GM18499 (cell line): ENCODE results near the gene B3GNT3.
"Not testable (repeated sequence)": the region's sequence is repeated elsewhere in the genome, so short reads cannot be mapped to it uniquely, and the experiment has no call there.

ENCODE experiments used
- ATAC-seq: cut with Tn5 transposase; IDR thresholded peaks from one replicate; pipeline ENCODE4 v1.9.1; 2021; ENCODE audit warnings: moderate number of reproducible peaks; ENCODE audit not compliant: insufficient read depth, unreplicated experiment

Gene B3GNT3

DNA sequence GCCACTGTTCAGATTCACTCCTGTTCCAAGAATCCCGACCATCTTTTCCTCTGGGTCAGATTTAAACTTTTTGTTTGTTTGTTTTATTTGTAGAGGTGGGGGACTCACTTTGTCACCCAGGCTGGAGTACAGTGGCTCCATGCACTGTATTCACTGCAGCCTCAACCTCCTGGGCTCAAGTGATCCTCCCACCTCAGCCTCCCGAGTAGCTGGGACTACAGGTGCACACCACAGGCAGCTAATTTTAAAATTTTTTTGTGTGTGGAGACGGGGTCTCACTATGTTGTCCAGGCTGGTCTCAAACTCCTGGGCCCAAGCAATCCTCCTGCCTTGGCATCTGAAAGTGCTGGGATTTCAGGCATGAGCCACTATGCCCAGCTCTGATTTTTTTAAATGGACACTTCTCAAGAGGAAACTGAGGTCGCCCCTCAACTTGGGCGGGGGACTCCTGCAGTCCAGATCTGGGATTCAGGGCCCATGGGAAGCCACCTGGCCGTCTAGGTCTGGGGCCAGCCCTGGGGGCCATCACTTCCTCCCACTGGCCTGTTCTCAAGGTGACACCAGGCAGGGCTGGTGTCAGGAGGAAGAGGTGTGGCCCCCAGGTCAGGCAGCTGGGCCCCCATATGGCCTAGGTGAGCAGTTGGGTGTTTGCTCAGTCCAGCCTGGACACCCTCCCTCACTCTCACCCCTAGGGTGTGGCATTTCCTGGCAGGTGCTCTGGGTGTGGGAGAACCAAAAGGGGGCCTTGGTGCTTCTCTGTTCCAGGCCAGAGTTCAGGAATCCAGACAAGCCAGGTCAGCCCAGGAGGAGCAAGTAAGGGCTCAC, 1.3 kb downstream of the B3GNT3 start:
- no peak for ATAC-seq

DNA sequence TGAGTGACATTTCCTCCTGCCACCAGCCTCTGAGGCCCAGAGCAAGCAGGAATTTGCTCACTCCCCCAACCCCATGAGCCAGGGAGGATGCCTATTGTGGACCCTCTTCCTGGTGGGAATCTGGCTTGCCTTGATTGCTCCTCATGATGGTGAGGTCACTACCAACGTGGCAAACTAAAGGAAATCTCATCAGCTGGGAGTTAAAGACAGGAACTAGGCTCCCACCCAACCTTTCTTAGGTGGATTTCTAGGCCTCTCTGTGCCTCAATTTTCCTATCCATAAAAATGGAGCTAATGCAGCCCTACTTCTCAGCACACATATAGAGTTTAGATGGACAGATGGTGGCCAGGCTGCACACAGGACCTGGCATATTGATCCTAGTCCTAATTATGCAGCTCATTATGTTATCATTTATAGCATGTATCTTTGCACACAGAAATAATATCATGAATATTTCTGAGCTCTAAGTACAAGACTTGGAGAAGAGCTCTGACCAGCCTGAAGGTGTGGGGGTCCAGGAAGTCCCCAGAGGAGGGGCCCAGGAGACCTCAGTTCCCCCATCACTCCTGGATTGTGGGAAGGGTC, 2.0 kb downstream of the B3GNT3 start:
- ATAC-seq: no peak

DNA sequence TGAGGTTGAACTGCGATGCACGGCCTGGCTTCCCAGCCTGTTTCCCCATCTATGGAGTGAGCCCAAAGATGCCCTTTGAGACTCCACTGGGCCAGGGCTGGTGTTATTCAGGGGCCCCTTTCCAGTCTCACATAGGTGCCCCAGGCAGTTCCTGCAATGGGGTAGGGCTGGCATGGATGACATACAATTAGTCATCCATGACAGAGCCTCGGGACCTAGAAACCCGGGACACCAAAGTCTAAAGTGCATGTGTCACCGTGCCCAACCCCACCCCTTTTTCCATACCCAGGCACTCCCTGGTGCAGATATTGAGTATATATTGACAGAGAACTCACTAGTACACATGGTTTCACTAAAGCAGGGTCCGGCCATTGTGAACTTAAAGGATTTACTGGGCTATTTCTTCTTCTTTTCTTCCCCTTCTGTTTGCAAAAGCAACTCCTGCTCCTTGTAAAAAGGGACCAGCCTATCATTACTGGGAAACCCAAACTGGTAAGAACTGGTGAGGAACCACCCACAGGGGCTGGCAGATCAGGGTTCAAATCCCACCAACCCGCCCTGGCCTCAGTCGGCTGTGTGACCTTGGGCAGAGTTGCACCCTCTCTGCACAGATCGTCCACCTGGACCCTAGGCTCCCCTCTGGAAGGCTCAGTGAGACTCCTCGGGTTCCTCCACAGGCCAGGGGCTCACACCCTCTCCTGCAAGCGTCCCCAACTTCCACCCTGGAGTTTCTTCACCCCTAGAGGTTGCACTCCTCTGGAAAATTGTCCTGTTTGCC, 2.7 kb downstream of the B3GNT3 start:
- ATAC-seq: no peak

DNA sequence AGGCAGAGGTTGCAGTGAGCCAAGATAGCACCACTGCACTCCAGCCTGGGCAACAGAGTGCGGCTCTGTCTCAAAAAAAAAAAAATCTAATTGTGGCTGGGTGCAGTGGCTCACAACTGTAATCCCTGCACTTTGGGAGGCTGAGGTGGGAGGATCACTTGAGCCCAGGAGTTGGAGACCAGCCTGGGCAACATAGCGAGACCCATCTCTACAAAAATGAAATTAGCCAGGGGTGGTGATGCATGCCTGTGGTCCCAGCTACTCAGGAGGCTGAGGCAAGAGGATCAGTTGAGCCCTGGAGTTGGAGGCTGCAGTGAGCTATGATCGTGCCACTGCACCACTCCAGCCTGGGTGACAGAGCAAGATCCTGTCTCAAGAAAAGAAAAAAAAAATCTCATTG, 3.7 kb downstream of the B3GNT3 start:
- not testable (repeated sequence) for ATAC-seq

DNA sequence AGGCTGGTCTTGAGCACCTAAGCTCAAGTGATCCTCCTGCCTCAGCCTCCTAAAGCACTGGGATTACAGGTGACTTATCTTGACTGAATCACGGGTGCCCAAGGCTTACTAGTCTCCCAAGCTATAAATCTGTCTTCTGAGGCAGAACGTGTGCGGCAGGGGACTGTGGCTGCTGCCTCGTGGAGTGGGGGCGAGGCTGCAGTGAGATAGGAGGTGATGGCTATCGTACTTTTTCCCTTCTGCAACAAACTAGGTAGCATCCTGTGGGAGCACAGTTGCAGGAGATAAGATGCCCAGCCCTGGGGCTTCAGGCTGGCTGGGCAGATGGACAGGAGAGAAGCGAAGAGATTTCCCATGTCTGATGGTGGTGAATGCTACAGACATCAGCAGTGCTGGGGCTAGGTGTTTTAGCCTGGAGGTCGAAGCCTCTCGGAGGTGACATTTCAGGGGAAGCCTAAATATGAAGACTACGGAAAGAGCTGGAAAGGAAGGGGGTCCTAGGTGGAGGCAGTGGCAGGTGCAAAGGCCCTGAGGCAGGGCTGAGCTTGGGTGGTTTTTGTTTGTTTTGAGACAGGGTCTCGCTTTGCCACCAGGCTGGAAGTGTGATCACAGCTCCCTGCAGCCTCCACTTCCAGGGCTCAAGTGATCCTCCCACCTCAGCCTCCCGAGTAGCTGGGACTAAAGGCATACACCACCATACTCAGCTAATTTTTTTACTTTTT, 7.4 kb downstream of the B3GNT3 start:
- ATAC-seq: no peak

- no peak for ATAC-seq
These were observed 8.4 kb downstream of the B3GNT3 start for GRCh38 chr19:17803264-17803896.

- ATAC-seq: no peak
These were observed 10.5 kb downstream of the B3GNT3 start for GRCh38 chr19:17805427-17805826.

DNA sequence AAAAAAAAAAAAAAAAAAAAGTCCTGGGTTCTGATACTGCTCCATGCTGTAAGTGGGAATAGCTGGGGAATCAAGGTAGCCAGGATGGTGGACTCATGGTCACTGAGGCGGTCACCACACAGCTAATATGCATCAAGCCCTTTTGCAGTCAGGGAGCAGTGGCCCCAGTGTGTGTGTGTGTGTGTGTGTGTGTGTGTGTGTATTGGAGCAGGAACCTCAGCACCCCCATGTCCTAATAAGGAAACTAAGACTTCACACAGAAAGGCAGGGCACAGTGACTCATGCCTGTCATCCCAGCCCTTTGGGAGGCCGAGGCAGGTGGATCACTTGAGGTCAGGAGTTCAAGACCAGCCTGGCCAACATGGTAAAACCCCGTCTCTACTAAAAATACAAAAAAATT, 12.0 kb downstream of the B3GNT3 start:
- no peak for ATAC-seq

DNA sequence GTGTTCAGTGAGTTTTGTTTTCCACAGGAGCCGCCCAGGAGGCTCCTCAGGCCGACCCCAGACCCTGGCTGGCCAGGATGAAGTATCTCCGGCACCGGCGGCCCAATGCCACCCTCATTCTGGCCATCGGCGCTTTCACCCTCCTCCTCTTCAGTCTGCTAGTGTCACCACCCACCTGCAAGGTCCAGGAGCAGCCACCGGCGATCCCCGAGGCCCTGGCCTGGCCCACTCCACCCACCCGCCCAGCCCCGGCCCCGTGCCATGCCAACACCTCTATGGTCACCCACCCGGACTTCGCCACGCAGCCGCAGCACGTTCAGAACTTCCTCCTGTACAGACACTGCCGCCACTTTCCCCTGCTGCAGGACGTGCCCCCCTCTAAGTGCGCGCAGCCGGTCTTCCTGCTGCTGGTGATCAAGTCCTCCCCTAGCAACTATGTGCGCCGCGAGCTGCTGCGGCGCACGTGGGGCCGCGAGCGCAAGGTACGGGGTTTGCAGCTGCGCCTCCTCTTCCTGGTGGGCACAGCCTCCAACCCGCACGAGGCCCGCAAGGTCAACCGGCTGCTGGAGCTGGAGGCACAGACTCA, 12.9 kb downstream of the B3GNT3 start:
- ATAC-seq: no peak

- ATAC-seq: no peak
These were observed 16.2 kb downstream of the B3GNT3 start for GRCh38 chr19:17811103-17811502.

- no peak for ATAC-seq
These were observed 16.7 kb downstream of the B3GNT3 start for GRCh38 chr19:17811681-17812080.

DNA sequence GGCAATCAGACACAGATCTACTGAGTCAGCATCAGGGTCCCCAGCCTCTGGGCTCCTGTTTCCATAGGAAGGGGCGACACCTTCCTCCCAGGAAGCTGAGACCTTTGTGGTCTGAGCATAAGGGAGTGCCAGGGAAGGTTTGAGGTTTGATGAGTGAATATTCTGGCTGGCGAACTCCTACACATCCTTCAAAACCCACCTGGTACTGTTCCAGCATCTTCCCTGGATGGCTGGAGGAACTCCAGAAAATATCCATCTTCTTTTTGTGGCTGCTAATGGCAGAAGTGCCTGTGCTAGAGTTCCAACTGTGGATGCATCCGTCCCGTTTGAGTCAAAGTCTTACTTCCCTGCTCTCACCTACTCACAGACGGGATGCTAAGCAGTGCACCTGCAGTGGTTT, 17.2 kb downstream of the B3GNT3 start:
- no peak for ATAC-seq

DNA sequence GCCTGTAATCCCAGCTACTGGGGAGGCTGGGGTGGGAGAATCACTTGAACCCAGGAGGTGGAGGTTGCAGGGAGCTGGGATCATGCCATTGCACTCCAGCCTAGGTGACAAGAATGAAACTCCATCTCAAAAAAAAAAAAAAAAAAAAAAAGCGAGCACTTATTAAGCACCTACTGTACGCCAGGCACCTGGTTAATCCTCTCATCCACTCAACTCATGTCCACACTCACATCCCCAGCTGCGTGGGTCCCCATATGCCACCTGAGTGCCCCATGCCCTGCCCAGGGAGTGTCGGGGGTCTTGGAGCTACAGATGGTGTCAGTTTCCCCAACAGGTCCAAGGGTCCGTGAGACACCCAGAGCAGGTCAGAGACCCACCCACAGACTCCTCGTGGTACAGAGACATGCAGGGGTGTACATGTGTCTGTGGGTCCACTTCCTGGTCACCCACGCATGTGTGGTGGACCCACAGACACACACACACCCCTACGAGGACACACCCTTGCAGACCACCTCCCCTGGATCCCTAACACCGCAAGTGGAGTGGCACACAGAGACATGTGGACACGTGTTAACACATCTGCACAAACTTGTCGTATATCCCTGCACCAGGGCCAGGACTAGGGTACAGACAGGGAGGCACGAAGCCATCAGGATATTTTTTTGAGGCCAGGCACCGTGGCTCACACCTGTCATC, 22.9 kb downstream of the B3GNT3 start:
- ATAC-seq: no peak

DNA sequence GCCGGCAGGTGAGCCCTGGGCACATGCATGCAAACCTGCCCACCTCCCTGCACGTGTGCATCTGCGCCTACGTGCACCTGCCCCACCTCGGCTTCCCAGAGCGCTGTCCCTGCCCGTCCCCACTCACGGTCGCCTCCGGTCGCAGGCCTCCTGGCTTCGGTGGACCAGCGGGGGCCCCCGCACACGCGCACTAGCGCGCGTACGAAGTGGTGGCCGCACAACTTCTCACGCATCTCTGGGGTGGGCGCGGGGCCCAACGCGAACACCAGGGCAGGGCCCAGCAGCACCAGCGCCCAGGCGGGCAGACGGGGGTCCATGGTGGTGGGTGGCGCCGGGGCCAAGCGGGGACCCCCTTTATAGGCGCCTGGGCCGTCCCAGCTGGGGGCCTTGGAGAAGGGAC, 26.3 kb downstream of the B3GNT3 start, which contains the start of gene INSL3:
TSS of gene INSL3 (minus strand) at position 330 of the 400 bp plus-strand sequence. CDS start at position 317, 13 bp downstream.
- no peak for ATAC-seq

GRCh38 chr19:17824339-17824738, 29.4 kb downstream of the B3GNT3 start:
- ATAC-seq: no peak

DNA sequence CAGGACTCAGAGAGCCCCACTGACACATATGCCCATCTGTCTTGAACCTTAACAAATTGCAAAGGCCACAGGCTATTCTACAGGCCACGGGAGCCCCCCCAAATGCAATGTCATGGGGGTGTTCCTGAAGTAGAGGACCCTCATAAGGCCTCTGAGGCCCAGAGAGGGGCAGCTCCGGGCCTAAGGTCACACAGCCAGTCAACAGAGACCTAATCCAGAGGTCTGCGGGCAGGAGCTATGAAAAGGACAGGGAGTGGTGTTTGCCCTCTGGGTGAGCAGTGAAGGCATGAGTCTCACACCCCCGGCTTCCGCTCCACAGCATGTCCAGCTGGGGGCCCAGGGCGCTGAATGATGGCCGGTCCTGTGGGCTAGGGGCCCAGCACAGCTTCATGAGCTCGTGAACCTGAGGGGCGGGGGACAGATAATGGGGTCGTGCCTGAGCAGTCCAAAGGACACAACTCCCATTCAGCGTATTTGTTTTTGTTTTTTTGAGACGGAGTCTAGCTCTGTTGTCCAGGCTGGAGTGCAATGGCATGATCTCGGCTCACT, 31.6 kb downstream of the B3GNT3 start:
- ATAC-seq: no peak

DNA sequence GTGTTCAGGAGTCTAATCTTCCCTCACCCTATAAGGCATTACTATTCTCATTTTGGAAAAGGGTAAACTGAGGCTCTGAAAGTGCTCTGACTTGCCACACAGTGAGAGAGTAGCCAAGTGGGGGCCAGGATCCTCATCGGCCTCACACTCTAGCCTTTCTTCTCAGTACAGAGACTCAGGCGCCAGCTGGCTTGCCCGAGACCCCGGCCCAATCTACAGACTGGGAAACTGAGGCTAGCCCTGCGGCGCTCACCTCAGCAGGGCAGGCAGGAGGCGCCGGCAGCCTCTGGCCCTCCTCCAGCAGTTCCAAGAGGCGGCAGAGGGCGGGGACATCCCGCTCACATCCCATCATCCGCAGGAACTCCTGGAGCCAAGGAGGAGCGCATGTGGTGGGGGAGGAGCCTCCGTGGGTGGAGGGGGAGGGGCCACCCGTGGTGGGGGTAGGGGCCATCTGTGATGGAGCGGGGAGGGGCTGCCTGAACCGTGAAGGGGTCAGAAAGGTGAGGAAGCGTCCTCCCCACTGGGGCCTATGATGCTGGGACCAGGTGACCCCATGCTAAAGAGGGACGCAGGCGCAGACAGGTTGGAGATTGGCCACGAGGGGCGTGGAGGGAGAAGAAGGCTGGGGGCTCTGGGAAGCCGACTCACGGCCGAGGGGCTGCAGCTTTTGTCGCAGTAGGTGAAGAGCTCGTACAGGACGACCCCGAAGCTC, 35.1 kb downstream of the B3GNT3 start:
- ATAC-seq: no peak
